ENCODE results near the gene CNTNAP2. TPM values are rescaled to one million over a fixed set of nuclear protein-coding genes. Genes with fewer than 3 reads are reported as not detected.

Gene CNTNAP2
- total RNA-seq, 1 donor from 2014 or later = 1.9 TPM

GRCh38 chr7:148107443-148108127 lies 1991.0 kb downstream of the CNTNAP2 start:
- no peak for DNase-seq

GRCh38 chr7:148108381-148108780 lies 1991.8 kb downstream of the CNTNAP2 start:
- no peak for DNase-seq

- no peak for DNase-seq
These were observed 1993.7 kb downstream of the CNTNAP2 start for GRCh38 chr7:148110097-148110868.

DNA sequence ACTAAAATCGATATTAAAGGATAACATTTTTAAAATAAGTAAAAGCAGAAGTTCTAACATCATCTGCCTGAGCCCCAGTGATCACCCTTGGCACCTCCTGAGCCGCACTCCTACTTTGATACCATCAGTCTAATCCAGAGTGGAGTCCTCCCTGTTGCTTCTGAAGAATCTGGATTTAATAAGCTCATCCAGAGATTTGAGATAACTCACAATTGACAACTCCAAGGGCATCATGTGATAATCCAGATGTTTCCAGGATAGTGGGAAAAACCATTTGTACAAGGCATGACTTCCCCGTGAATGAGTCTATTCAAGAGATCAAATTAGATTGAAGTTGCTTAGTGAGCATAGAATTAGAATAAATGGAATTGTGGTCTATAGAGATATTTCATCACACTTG lies 1998.2 kb downstream of the CNTNAP2 start:
- DNase-seq = no peak

GRCh38 chr7:148115308-148115707 lies 1998.7 kb downstream of the CNTNAP2 start:
- DNase-seq = no peak

- no peak for DNase-seq
These were observed 1999.6 kb downstream of the CNTNAP2 start for GRCh38 chr7:148116195-148116594.

- DNase-seq = no peak
These were observed 2000.3 kb downstream of the CNTNAP2 start for GRCh38 chr7:148116829-148117403.

GRCh38 chr7:148118371-148118770 lies 2001.8 kb downstream of the CNTNAP2 start:
- DNase-seq = no peak

- no peak for DNase-seq
These were observed 2004.8 kb downstream of the CNTNAP2 start for GRCh38 chr7:148121401-148121800.

DNA sequence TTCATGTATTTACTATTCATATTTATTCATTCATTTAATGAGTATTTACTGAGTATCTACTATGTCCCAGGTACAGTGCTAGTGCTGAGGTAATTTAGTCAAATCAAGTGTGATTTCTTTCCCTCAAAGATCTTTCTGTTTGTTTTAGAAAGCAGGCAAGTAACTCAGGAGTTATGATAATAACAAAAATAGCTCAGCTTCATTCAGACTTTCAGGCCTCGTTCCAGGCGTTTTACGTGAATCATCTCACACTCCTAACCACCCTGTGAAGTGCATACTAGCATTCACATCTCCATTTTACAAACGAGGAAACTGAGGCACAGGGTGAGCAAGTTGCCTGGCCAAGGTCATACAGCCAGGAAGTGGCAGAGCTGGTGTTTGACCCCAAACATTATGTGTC lies 2005.2 kb downstream of the CNTNAP2 start:
- DNase-seq = no peak

- DNase-seq = no peak
These were observed 2007.9 kb downstream of the CNTNAP2 start for GRCh38 chr7:148124477-148124876.

GRCh38 chr7:148127374-148127773 lies 2010.8 kb downstream of the CNTNAP2 start:
- DNase-seq = no peak

- DNase-seq = no peak
These were observed 2012.4 kb downstream of the CNTNAP2 start for GRCh38 chr7:148129023-148129422.

DNA sequence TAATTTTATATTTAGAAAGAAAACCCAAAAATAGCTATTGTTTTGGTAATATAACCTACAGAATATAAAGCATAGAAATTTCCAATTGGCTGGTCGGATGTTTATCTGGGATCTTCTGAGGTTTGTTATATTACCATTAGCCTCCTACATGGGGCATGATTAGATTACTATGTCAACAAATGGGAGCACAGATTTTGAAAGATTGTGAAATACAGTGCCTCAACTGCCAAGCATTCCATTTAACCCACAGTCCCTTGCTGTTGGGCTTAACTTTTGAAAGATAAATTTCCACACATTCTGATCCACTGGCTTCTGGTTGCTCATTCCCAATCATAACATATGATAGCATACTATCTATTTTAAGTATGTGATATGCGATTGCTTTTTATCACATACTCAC lies 2018.5 kb downstream of the CNTNAP2 start:
- no peak for DNase-seq

DNA sequence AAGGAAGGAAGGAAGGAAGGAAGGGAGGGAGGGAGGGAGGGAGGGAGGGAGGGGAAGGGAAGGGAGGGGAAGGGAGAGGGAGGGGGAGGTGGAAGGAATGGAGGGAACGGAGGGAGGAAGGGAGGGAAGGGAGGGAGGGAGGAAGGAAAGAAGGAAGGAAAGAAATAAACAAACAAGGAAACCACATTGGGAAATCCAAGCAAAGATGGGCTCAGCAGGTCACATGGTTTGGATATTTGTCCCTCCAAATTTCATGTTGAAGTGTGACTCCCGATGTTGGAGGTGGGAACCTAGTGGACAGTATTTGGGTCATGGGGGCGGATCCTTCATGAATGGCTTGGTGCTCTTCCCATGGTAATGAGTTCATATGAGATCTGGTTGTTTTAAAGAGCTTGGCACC lies 2019.4 kb downstream of the CNTNAP2 start:
- DNase-seq = no peak

DNA sequence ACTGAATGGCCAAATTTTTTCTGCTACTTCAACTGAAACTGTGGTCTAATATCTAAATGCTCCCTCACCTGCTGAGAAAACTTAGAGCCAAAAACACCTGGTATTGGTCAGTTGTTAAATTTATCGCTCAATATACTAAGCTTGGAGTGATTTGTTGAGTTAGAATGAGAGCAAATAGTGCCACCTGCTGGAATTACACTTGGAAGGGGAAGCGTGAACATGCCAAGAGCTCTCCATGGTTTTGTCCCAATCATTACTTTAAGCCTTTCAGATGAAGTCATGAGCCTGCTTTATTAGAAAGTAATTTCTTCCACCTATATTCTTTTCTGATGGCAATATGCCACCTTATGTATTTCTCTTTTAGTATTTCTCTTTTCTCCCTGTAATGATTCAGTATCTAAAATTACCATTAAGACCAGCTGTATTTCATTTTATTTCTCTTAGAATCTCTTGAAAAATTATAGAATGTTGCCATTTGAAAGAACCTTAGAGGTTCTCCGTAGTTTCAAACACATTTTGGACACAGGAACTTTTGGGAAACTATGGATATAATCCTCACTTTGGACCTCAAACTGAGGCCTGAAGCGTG lies 2026.2 kb downstream of the CNTNAP2 start:
- peak; percentile 35 for DNase-seq

DNA sequence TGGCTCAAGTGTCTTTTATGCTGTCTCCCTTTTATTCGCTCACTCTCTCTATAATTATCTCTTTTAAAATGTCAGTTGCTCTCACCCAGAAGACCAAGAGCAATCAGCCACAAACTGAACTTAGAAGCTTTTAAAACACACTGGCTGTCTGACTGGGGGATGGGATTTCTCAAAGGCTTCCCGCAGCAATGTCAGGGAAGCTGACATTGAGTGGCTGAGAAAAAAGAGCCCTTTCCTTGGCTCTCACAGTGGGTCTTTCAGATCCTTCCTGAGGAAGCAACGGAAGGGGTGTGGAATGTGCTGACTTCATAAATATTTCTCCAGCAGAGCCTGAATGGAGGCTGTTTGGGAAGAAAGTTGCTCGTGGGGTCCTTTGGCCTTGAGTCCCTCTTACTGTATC lies 2028.2 kb downstream of the CNTNAP2 start:
- DNase-seq = no peak

DNA sequence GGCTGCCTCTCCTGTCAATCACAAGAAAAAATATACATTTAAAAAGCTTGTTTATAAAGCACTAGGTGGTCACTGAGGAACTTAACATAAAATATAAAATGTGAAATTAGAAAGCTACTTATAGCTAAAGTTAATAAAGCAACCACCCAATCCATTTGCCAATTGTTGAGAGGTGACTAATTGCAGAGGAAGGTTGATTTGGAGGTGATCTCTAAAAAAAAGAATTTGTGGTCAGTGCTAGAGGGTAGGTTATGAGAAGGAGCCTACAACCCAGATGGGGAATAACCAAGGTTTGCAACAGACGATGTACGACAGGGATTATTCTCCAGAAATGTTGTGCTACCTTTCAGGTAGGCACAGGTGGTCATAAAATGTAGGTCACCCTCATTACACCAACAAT lies 2029.7 kb downstream of the CNTNAP2 start:
- no peak for DNase-seq

DNA sequence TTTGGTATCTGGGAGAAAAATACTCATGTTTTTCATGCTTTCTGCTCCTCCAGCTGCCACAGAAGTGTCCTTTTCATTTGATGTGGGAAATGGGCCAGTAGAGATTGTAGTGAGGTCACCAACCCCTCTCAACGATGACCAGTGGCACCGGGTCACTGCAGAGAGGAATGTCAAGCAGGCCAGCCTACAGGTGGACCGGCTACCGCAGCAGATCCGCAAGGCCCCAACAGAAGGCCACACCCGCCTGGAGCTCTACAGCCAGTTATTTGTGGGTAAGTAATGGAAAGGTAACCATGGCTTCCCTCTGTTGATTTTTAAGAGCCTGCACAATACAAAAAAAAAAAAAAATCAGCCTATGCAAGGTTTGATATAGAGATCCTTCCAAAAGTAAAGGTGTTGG lies 2030.8 kb downstream of the CNTNAP2 start:
- DNase-seq = no peak

GRCh38 chr7:148148456-148148855 lies 2031.9 kb downstream of the CNTNAP2 start:
- DNase-seq = no peak

DNA sequence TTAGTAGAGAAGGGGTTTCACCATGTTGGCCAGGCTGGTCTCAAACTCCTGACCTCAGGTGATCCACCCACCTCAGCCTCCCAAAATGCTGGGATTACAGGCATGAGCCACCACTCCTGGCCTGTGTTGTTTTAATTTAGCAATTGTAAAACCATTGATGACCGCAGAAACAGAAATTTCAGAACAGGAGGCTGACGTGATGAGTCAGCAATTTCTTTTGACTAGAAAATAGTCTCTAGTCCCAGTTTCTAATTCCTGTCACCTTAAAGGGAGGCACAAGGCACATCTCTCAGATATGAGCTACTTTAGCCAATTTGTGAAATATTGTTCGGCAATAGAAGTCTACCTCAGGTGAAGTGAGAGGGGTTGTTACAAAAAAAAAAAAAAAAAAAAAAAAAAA lies 2033.1 kb downstream of the CNTNAP2 start:
- DNase-seq = no peak

DNA sequence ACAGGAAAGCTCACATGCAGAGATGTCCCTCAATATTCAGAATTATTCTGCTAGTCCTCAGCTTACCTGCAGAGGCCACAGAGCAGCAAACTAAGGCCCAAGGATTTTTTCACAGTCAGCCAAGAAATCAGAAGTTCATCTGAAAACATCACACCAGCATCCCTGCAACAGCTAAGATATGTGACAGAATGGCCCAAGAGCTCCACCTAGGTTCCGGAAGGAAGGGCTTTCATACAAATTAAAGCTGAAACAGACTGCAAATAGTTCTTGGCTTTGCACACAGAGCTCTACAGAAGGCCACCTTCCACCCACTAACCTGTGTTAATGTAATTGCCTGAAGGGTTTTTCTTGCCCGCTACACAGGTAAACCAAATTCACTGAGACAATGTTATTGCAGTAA lies 2035.2 kb downstream of the CNTNAP2 start:
- no peak for DNase-seq

GRCh38 chr7:148153616-148154284 lies 2037.1 kb downstream of the CNTNAP2 start:
- peak; percentile 16 for DNase-seq

All from skin of body (tissue), 2 donors.